Smooth muscle cell (in vitro differentiated cells): ENCODE data around the gene CMTR2. TPM values are rescaled to one million over a fixed set of nuclear protein-coding genes. Genes with fewer than 3 reads are reported as not detected.

Experiments
- DNase-seq: peaks from one replicate; lab custom pipeline; 2025; ENCODE audit not compliant: unreplicated experiment; lab: John Stamatoyannopoulos, UW
- H2AFZ ChIP-seq: fragments of 200-600 bp; sonication (generic); 2 replicates; pipeline ENCODE4 v1.6.0; 2016; ENCODE audit warnings: antibody characterized with exemption, low read depth, mild to moderate bottlenecking
- H3F3A ChIP-seq: fragments of 200-600 bp; sonication (generic); 2 replicates; pipeline ENCODE4 v1.6.0; 2017; ENCODE audit warnings: antibody characterized with exemption, low read depth
- H3K27ac ChIP-seq: fragments of 200-600 bp; sonication (generic); 2 replicates; pipeline ENCODE4 v1.5.1; 2016; ENCODE audit warnings: low read depth, mild to moderate bottlenecking
- H3K27me3 ChIP-seq: fragments of 200-600 bp; sonication (generic); 2 replicates; pipeline ENCODE4 v1.6.1; 2016; ENCODE audit warnings: low read depth, mild to moderate bottlenecking
- H3K36me3 ChIP-seq: fragments of 200-600 bp; sonication (generic); 2 replicates; pipeline ENCODE4 v1.5.1; 2016; ENCODE audit warnings: low read depth
- H3K4me1 ChIP-seq: fragments of 200-600 bp; sonication (generic); 2 replicates; pipeline ENCODE4 v1.5.1; 2016; ENCODE audit warnings: low read depth
- H3K4me2 ChIP-seq: fragments of 200-600 bp; sonication (generic); 2 replicates; pipeline ENCODE4 v1.6.0; 2016; ENCODE audit warnings: mild to moderate bottlenecking
- H3K4me3 ChIP-seq: fragments of 200-600 bp; sonication (generic); 2 replicates; pipeline ENCODE4 v1.5.1; 2016; ENCODE audit warnings: mild to moderate bottlenecking
- H3K79me2 ChIP-seq: fragments of 200-600 bp; sonication (generic); 2 replicates; pipeline ENCODE4 v1.6.0; 2016; ENCODE audit warnings: low read depth, mild to moderate bottlenecking
- H3K9ac ChIP-seq: fragments of 200-600 bp; sonication (generic); 2 replicates; pipeline ENCODE4 v1.6.0; 2016; ENCODE audit warnings: low read depth
- H3K9me3 ChIP-seq: fragments of 200-600 bp; sonication (generic); replicated peaks from 2 replicates; pipeline ENCODE4 v1.5.1; 2016; ENCODE audit warnings: low read depth
- H4K20me1 ChIP-seq: fragments of 200-600 bp; sonication (generic); 2 replicates; pipeline ENCODE4 v1.6.0; 2016; ENCODE audit warnings: low read depth
- WGBS: methylation state at CpG from one replicate; pipeline ENCODE4 v1.1.7; 2016; ENCODE audit warnings: low lambda C conversion rate; 5-methylcytosine and 5-hydroxymethylcytosine counted together
- polyA plus RNA-seq: library from polyadenylated mRNA; unstranded; fragments of >200 nt; fragmentation: Nextera tagmentation; extraction: Ambion mirVana; gene quantifications from 2 replicates; pipeline ENCODE4 v1.2.1, GENCODE V29; 2016
- total RNA-seq: library from RNA; depleted of rRNA; stranded (reverse); fragments of >200 nt; gene quantifications from 2 replicates; pipeline ENCODE4 v1.2.3, GENCODE V29; 2014
- TF ChIP-seq, protein P1 (sequence below): fragments of 200-600 bp; sonication (generic); IDR thresholded peaks from 2 replicates; pipeline ENCODE4 v1.5.1; 2017; ENCODE audit warnings: borderline replicate concordance, mild to moderate bottlenecking, antibody characterized with exemption; ENCODE audit not compliant: insufficient read depth, poor library complexity, severe bottlenecking

CMTR2 gene
- total and polyA plus RNA-seq, 2 experiments from 2014 or later = 7.0 to 26.0 TPM

DNA sequence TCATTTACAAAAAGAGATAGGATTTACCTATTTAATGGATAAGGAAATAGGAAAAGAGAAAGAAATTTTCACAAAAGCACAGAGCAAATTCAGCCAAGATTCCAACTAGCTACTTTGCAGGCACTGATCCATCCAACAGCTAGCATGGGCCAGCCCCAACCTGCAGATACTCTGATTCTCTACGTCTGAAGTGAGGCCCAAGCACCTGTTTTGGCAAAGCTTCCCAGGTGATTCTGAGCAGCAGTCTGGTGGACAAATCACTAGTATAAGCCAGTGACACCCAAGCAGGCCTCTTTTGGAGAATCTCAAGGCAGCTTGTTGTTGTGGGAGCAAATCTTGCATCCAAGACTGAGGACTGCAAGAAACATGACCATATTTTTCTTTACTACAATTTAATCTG, 48.4 kb upstream of the CMTR2 start:
- Histone ChIP-seq H3K79me2 (no peaks in the 10 kb centered on the region), H3K36me3 (no peaks in the 10 kb centered on the region), H4K20me1 (no peaks in the 10 kb centered on the region), H3K27me3 (peaks cover 5% of the 10 kb centered on the region), H3K27ac (no peak overlapping the region), H3K4me2 (no peak overlapping the region), H3F3A (no peaks in the 10 kb centered on the region), H3K4me3 (no peak overlapping the region), H2AFZ (no peak overlapping the region), H3K9ac (no peak overlapping the region), H3K9me3 (no peaks in the 10 kb centered on the region), H3K4me1 (no peaks in the 10 kb centered on the region)
- no peak for DNase-seq
- TF ChIP-seq, protein P1, sequence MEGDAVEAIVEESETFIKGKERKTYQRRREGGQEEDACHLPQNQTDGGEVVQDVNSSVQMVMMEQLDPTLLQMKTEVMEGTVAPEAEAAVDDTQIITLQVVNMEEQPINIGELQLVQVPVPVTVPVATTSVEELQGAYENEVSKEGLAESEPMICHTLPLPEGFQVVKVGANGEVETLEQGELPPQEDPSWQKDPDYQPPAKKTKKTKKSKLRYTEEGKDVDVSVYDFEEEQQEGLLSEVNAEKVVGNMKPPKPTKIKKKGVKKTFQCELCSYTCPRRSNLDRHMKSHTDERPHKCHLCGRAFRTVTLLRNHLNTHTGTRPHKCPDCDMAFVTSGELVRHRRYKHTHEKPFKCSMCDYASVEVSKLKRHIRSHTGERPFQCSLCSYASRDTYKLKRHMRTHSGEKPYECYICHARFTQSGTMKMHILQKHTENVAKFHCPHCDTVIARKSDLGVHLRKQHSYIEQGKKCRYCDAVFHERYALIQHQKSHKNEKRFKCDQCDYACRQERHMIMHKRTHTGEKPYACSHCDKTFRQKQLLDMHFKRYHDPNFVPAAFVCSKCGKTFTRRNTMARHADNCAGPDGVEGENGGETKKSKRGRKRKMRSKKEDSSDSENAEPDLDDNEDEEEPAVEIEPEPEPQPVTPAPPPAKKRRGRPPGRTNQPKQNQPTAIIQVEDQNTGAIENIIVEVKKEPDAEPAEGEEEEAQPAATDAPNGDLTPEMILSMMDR = no peak
- WGBS = 75% methylated on average over 1 of the region's 1 CpG

DNA sequence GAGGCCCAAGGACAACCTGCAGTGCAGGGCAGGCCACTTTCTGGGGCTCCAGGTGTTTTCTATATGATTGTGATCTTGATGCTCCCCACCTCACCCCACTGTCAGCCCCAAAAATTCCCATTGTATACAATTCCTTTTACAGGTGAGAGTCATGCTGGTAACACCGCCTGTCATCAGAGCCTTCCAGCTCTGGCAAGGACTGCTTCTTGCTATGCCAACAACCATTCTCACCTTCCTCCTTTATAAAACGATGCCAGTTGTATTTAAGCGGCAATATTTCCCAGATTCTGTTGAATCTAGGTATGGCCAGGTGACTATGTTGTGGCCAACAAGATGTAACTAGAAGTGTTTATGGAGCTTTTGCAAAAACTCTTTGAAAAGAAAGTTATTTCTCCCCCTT, 38.9 kb upstream of the CMTR2 start:
- no peak overlapping the region for H3K9ac ChIP-seq
- no peak overlapping the region for H2AFZ ChIP-seq
- no peak overlapping the region for H3K27ac ChIP-seq
- H3F3A ChIP-seq = no peaks in the 10 kb centered on the region
- no peak overlapping the region for H3K4me3 ChIP-seq
- no peak for DNase-seq
- no peaks in the 10 kb centered on the region for H3K4me1 ChIP-seq
- H3K4me2 ChIP-seq = no peak overlapping the region
- WGBS = 87% methylated on average over 3 of the region's 3 CpGs
- H3K9me3 ChIP-seq = peaks cover 4% of the 10 kb centered on the region
- H3K79me2 ChIP-seq = no peaks in the 10 kb centered on the region
- H3K36me3 ChIP-seq = no peaks in the 10 kb centered on the region
- TF ChIP-seq, protein P1 = no peak
- H3K27me3 ChIP-seq = peaks cover 8% of the 10 kb centered on the region
- H4K20me1 ChIP-seq = no peaks in the 10 kb centered on the region

DNA sequence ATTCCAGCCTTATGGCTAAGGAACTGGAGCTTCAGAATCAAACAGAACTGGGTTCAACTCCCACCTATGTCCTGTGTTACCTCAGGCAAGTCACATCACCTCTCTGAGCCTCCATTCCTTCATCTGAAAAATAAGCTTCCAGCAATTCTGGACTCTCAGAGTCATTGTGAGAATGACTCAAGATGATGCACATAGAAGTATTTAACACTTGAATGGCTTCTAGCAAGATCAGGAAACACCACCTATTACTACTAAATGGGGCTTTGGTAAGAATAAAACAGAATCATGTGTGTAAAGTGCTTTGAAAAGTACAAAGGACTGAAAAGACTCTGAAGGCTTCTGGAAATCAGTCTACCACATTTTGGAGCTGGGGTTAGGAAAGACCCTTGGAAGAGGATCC, 38.5 kb upstream of the CMTR2 start:
- TF ChIP-seq, protein P1 = no peak
- H3K27me3 ChIP-seq = peaks cover 4% of the 10 kb centered on the region
- H3K27ac ChIP-seq = no peak overlapping the region
- no peaks in the 10 kb centered on the region for H3K4me1 ChIP-seq
- H3F3A ChIP-seq = no peaks in the 10 kb centered on the region
- no peak overlapping the region for H3K4me3 ChIP-seq
- H3K79me2 ChIP-seq = no peaks in the 10 kb centered on the region
- no peak overlapping the region for H2AFZ ChIP-seq
- no peaks in the 10 kb centered on the region for H3K36me3 ChIP-seq
- H4K20me1 ChIP-seq = no peaks in the 10 kb centered on the region
- no peak overlapping the region for H3K4me2 ChIP-seq
- H3K9ac ChIP-seq = no peak overlapping the region
- H3K9me3 ChIP-seq = peaks cover 4% of the 10 kb centered on the region
- DNase-seq = no peak

DNA sequence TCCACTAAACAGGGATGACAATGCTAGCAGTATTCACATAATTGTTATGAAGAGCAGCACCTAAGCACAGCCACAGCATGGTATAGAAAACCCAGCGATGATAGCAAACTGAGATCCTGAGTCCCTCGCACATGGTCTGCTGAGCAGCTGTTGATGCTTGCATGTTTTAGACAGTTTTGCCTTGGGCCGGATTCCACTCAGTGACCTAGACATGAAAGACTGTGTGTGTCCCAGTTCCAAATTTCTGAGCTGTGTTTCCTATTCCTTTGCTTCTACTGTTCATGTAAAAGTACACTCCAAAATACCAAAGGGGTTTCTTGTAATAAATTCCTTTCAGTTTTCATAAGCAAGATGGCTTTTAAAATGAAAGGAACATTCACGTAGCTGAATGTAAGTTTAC, 30.8 kb upstream of the CMTR2 start:
- WGBS = 89% methylated on average over 4 of the region's 4 CpGs
- H3K79me2 ChIP-seq = no peaks in the 10 kb centered on the region
- H3K27me3 ChIP-seq = peaks cover 6% of the 10 kb centered on the region
- H3K4me2 ChIP-seq = no peak overlapping the region
- no peak overlapping the region for H3K27ac ChIP-seq
- TF ChIP-seq, protein P1 = no peak
- H3K36me3 ChIP-seq = no peaks in the 10 kb centered on the region
- no peak overlapping the region for H3K9ac ChIP-seq
- no peaks in the 10 kb centered on the region for H4K20me1 ChIP-seq
- H3K4me1 ChIP-seq = no peaks in the 10 kb centered on the region
- H3K9me3 ChIP-seq = no peaks in the 10 kb centered on the region
- DNase-seq = no peak
- no peak overlapping the region for H2AFZ ChIP-seq
- H3K4me3 ChIP-seq = no peak overlapping the region
- no peaks in the 10 kb centered on the region for H3F3A ChIP-seq
